ENCODE data around the gene ACE.

DNA sequence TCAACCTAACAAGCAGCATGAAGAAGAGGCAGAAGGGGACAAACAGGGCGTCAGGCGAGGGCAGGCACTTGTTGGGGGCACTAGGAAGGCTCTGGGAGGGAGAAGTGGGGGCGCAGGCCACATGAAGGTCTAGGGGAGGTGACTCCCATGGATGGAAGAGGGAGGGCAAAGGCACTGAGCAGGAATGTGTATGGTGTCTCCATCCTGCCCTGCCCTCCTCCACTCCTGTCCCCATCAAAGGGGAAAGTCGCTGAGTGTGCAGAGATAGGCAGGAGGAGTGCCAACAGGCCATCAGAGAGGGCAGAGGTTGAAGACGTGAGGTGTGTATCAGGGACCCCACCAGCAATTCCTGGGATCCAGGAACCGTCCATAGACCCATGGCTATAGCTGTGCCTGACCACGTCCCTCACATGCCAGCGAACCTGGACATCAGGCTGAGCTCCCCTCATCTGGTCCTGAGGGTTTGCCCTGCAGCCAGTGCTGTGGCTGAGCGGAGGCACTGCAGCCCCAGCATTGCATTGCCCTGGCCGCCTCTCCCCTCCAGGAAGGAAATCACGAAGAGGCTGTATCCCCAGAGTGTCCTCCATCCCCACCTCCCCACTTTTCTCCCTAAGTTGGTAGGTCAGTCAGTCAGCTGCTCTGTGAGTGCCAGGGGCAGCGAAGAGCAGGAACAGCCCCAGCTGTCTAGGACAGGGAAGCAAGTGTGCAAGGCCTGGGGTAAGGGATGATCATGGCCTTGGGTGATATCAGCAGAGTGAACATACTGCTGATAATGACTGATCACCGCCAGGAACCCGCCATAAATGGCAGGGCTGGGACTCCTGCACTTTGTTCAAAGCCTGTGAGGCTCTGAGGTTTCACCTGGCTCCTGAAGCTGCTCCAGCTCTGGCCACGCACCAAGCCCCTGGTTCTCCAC lies 24.6 kb upstream of the ACE start:
- TF ChIP-seq, protein P1, sequence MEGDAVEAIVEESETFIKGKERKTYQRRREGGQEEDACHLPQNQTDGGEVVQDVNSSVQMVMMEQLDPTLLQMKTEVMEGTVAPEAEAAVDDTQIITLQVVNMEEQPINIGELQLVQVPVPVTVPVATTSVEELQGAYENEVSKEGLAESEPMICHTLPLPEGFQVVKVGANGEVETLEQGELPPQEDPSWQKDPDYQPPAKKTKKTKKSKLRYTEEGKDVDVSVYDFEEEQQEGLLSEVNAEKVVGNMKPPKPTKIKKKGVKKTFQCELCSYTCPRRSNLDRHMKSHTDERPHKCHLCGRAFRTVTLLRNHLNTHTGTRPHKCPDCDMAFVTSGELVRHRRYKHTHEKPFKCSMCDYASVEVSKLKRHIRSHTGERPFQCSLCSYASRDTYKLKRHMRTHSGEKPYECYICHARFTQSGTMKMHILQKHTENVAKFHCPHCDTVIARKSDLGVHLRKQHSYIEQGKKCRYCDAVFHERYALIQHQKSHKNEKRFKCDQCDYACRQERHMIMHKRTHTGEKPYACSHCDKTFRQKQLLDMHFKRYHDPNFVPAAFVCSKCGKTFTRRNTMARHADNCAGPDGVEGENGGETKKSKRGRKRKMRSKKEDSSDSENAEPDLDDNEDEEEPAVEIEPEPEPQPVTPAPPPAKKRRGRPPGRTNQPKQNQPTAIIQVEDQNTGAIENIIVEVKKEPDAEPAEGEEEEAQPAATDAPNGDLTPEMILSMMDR (IDR thresholded peaks at IDR 0.05) = no peak
- no peak for TF ChIP-seq POLR2A (IDR thresholded peaks at IDR 0.05)

Data from esophagus squamous epithelium (tissue), 4 donors.